OCI-LY7 (cell line): Measurements from ENCODE around the gene PPP4C. TPM values are rescaled to one million over a fixed set of nuclear protein-coding genes. Genes with fewer than 3 reads are reported as not detected.
"Not testable (repeated sequence)": the region's sequence is repeated elsewhere in the genome, so short reads cannot be mapped to it uniquely, and the experiment has no call there.

Experiments used
- BruUV-seq: library from RNA; stranded (reverse); fragments of 400-500 nt; replicated peaks from 2 replicates; lab custom pipeline; 2021; lab: Mats Ljungman, UMichigan
- CTCF ChIA-PET: fragments of 300-600 bp; sonication (Branson Sonifier 250); formaldehyde crosslinking; loops from one replicate; lab custom pipeline; 2022; ENCODE audit warnings: antibody characterized with exemption; ENCODE audit not compliant: unreplicated experiment; lab: Charles Lee
- POLR2A ChIA-PET: fragments of 300-600 bp; sonication (Branson Sonifier 250); formaldehyde crosslinking; loops from one replicate; lab custom pipeline; 2022; ENCODE audit warnings: antibody characterized with exemption; lab: Charles Lee
- DNase-seq: peaks from one replicate; pipeline ENCODE4 v3.0.0-alpha.2; 2015; ENCODE audit warnings: low spot score
- H2AFZ ChIP-seq: fragments of 200-600 bp; sonication (generic), shearing (Covaris generic); 2 replicates; pipeline ENCODE4 v1.6.1; 2014; ENCODE audit warnings: mild to moderate bottlenecking, antibody characterized with exemption, low read length, moderate library complexity
- H3K27ac ChIP-seq: fragments of 200-600 bp; sonication (generic); 2 replicates; pipeline ENCODE4 v1.5.1; 2014; ENCODE audit warnings: mixed run types, low read depth, mild to moderate bottlenecking, moderate library complexity, low read length, inconsistent platforms; ENCODE audit not compliant: poor library complexity, severe bottlenecking
- H3K36me3 ChIP-seq: fragments of 200-600 bp; sonication (generic); 2 replicates; pipeline ENCODE4 v1.6.1; 2014; ENCODE audit warnings: mild to moderate bottlenecking, antibody characterized with exemption, low read length, moderate library complexity, mixed read lengths; ENCODE audit not compliant: insufficient read depth
- H3K4me1 ChIP-seq: fragments of 200-600 bp; sonication (generic); 2 replicates; pipeline ENCODE4 v1.5.1; 2014; ENCODE audit warnings: mild to moderate bottlenecking, low read length; ENCODE audit not compliant: insufficient read depth, poor library complexity, severe bottlenecking
- H3K4me2 ChIP-seq: fragments of 200-600 bp; sonication (generic); 2 replicates; pipeline ENCODE4 v1.6.1; 2014; ENCODE audit warnings: mild to moderate bottlenecking, low read length
- H3K4me3 ChIP-seq: fragments of 200-600 bp; sonication (generic); 2 replicates; pipeline ENCODE4 v1.5.1; 2014; ENCODE audit warnings: mild to moderate bottlenecking, low read depth, low read length; ENCODE audit not compliant: poor library complexity, severe bottlenecking
- H3K79me2 ChIP-seq: fragments of 200-600 bp; sonication (generic); 2 replicates; pipeline ENCODE4 v1.6.1; 2016; ENCODE audit warnings: low read depth, mild to moderate bottlenecking, low read length, moderate library complexity, mixed read lengths; ENCODE audit not compliant: insufficient read depth
- H3K9me2 ChIP-seq: fragments of 200-600 bp; sonication (generic); 2 replicates; pipeline ENCODE4 v1.6.1; 2016; ENCODE audit warnings: mild to moderate bottlenecking, low read length, mixed read lengths; ENCODE audit not compliant: insufficient read depth
- H3K9me3 ChIP-seq: fragments of 200-600 bp; sonication (generic); 2 replicates; pipeline ENCODE4 v1.6.1; 2014; ENCODE audit warnings: mild to moderate bottlenecking, mixed run types, low read length, mixed read lengths
- H4K20me1 ChIP-seq: fragments of 200-600 bp; sonication (generic); 2 replicates; pipeline ENCODE4 v1.6.1; 2014; ENCODE audit warnings: mild to moderate bottlenecking, antibody characterized with exemption, low read length, moderate library complexity, mixed read lengths; ENCODE audit not compliant: insufficient read depth
- CTCF ChIP-seq: fragments of 200-600 bp; sonication (generic); conservative IDR thresholded peaks from 2 replicates; pipeline ENCODE4 v1.5.1; 2014; ENCODE audit warnings: mild to moderate bottlenecking, antibody characterized with exemption, low read length, moderate library complexity, mixed read lengths
- EZH2phosphoT487 ChIP-seq: fragments of 200-600 bp; sonication (generic); IDR thresholded peaks from 2 replicates; pipeline ENCODE4 v1.6.1; 2018; ENCODE audit warnings: low read depth, borderline replicate concordance, mild to moderate bottlenecking, mixed run types, antibody characterized with exemption, low read length, moderate library complexity, mixed read lengths
- intact Hi-C: fragments of 100-400 bp; cut with micrococcal nuclease; formaldehyde crosslinking; loops from one replicate; pipeline ENCODE4 v1.10.0; 2022; ENCODE audit not compliant: unreplicated experiment
- total RNA-seq, 2 experiments: library from RNA; depleted of rRNA in 1 of 2; stranded (reverse); fragments of >200 nt in 1 of 2; shearing (Covaris generic) in 1 of 2; gene quantifications; 2 replicates each; pipeline ENCODE4 v1.2.3, GENCODE V29; 2014 to 2022

The PPP4C gene
- total RNA-seq, 2 experiments from 2014 or later: 124 to 144 TPM

DNA sequence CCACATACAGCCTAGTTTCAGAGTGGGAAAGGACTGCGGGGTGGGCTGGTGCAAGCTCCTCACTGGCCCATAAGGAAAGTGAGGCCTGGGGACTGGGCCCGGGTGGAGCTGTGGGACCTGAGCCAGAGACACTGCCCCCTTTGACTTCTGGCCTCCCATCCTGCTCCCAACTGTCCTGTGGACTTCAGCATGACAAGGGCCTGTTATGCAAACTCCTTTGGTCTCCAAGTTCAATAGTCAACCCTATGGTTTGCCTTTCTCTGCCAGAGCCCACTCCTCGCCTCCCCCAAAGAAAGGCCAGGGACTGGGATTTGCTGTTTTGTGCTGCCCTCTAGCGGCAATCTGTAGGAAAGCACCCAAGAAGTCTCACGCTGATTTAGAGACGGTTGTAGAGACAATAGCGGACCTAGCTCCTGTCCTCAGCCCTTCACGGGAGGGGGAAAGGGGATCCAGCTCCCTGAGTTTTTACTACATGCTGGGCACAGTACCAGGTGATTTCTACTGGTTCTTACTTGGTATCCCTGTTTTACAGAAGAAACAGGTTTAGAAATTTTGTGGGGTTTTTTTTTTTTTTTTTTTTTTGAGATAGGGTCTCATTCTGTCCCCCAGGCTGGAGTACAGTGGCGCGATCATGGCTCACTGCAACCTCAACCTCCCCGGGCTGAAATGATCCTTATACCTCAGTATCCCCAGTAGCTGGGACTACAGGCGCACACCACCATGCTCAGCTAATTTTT, 43.5 kb upstream of the PPP4C start:
- CTCF ChIA-PET: interaction anchor here (0.9 to 2.4 kb wide), 6 partner anchors 13 to 242 kb away, joined by 3 to 15 read pairs (median 5); partner anchors contain the start of genes DOC2A and INO80E
- no peaks in the 10 kb centered on the region for H4K20me1 ChIP-seq
- intact Hi-C loops: no loop called here
- H3K27ac ChIP-seq: no peak overlapping the region
- H3K4me1 ChIP-seq: no peaks in the 10 kb centered on the region
- H3K79me2 ChIP-seq: no peaks in the 10 kb centered on the region
- POLR2A ChIA-PET: interaction anchor here (0.5 to 0.7 kb wide), 4 partner anchors 289 to 590 kb away, joined by 3 to 5 read pairs (median 4); no protein-coding TSS in a partner anchor
- no peak overlapping the region for H3K4me3 ChIP-seq
- H3K9me2 ChIP-seq: no peaks in the 10 kb centered on the region
- peak; percentile 80 for DNase-seq
- no peak overlapping the region for H3K4me2 ChIP-seq
- H2AFZ ChIP-seq: no peak overlapping the region
- no peaks in the 10 kb centered on the region for H3K9me3 ChIP-seq
- TF ChIP-seq EZH2phosphoT487 (no peak), CTCF (peak; percentile 97)
- H3K36me3 ChIP-seq: no peaks in the 10 kb centered on the region
- BruUV-seq: no TSS peak

DNA sequence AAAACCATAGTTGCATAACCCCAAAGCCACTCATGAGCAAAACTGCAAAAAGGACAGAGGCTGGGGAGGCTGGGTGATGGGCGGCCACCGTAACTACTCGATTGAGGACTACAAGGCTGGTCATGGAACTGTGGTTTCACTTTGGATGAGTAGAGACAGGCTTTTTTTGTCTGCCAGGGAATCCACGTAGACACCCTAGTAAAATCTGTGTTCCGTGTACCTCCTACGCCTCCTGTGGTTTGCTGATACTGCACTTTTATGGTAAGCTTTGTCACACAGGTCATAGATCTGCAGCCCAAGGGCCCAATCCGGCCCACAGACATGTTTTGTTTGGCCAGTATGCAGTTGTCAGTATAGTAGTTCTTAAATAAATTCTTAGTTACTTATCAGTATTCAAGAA, 42.5 kb upstream of the PPP4C start:
- Histone ChIP-seq H2AFZ (no peak overlapping the region), H3K4me1 (no peaks in the 10 kb centered on the region), H3K27ac (no peak overlapping the region), H3K4me3 (no peak overlapping the region), H3K4me2 (no peak overlapping the region), H3K9me2 (no peaks in the 10 kb centered on the region), H3K9me3 (no peaks in the 10 kb centered on the region), H3K79me2 (no peaks in the 10 kb centered on the region), H4K20me1 (no peaks in the 10 kb centered on the region), H3K36me3 (no peaks in the 10 kb centered on the region)
- TF ChIP-seq CTCF (no peak), EZH2phosphoT487 (no peak)
- no TSS peak for BruUV-seq
- POLR2A ChIA-PET: interaction anchor here (0.5 kb wide), 1 partner anchor 342 kb away, joined by 6 read pairs; no protein-coding TSS in a partner anchor
- CTCF ChIA-PET: interaction anchor here (1.3 to 2.4 kb wide), 2 partner anchors 14 to 16 kb away, joined by 4 to 7 read pairs; no protein-coding TSS in a partner anchor
- DNase-seq: no peak
- intact Hi-C loops: no loop called here

DNA sequence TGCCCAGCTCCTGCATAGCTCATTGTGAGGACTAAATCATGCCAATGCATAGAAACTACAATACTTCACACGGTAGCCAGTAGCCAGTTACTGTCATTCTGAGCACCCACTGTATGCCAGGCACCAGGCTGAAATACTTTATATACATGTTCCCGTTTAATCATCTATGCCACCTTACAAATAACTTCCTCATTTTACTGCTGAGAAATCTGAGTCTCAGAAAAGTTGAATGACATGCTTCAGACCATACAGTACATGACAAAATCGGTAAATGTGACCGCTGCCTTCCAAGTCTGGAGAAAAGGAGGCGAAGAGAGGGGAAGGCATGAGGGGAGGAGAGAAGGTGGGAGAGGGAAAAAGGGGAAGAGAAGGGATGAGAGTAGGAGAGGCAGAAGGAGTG, 35.6 kb upstream of the PPP4C start:
- DNase-seq: no peak
- no peaks in the 10 kb centered on the region for H3K9me2 ChIP-seq
- no peak for TF ChIP-seq EZH2phosphoT487
- TF ChIP-seq CTCF: no peak
- H2AFZ ChIP-seq: no peak overlapping the region
- H3K4me3 ChIP-seq: no peak overlapping the region
- no peaks in the 10 kb centered on the region for H3K4me1 ChIP-seq
- H3K79me2 ChIP-seq: no peaks in the 10 kb centered on the region
- no TSS peak for BruUV-seq
- H3K36me3 ChIP-seq: no peaks in the 10 kb centered on the region
- H3K27ac ChIP-seq: no peak overlapping the region
- intact Hi-C loops: no loop called here
- no peak overlapping the region for H3K4me2 ChIP-seq
- H4K20me1 ChIP-seq: no peaks in the 10 kb centered on the region
- no peaks in the 10 kb centered on the region for H3K9me3 ChIP-seq
- ChIA-PET POLR2A (no interaction called here), CTCF (no interaction called here)

GRCh38 chr16:30040690-30041089, 35.1 kb upstream of the PPP4C start:
- BruUV-seq, H3K4me1 ChIP-seq, DNase-seq, H3K9me2 ChIP-seq, CTCF ChIA-PET, H3K79me2 ChIP-seq, H3K36me3 ChIP-seq, H2AFZ ChIP-seq, H3K4me2 ChIP-seq, H3K27ac ChIP-seq, H3K4me3 ChIP-seq, intact Hi-C loops, H4K20me1 ChIP-seq, H3K9me3 ChIP-seq: not testable (repeated sequence)
- POLR2A ChIA-PET: interaction anchor here (1.2 kb wide), 1 partner anchor 23 kb away, joined by 3 read pairs; no protein-coding TSS in a partner anchor
